Measurements from ENCODE around the gene SLC6A4. TPM values are rescaled to one million over a fixed set of nuclear protein-coding genes. Genes with fewer than 3 reads are reported as not detected.

The SLC6A4 gene
- total and polyA plus RNA-seq, 10 of the 15 experiments (the other 5 are each of a cell fraction or from before 2014, with no cell fraction given): 5.3 to 20.6 (median 10.1) TPM

- TF ChIP-seq REST (IDR thresholded peaks at IDR 0.05; ENCODE audit: low read depth, low read length): no peak
- TF ChIP-seq SUPT20H (IDR thresholded peaks at IDR 0.05; ENCODE audit: borderline replicate concordance, control insufficient read depth, low read depth, low read length): no peak
- TF ChIP-seq POLR2AphosphoS2 (IDR thresholded peaks at IDR 0.05; ENCODE audit: low read depth, low read length): no peak
- no peak for TF ChIP-seq JUNB (IDR thresholded peaks at IDR 0.05)
- TF ChIP-seq ELK1 (IDR thresholded peaks at IDR 0.05; ENCODE audit: low read depth, low read length): no peak
- no peak for TF ChIP-seq ETV6 (conservative IDR thresholded peaks at IDR 0.05 in 1 of 2, IDR thresholded peaks at IDR 0.05 in 1 of 2; ENCODE audit: borderline replicate concordance in 1 of 2, low read depth in 1 of 2)
These were observed 35.9 kb downstream of the SLC6A4 start (continued) for GRCh38 chr17:30199600-30199999.

GRCh38 chr17:30197416-30197815 is 38.1 kb downstream of the SLC6A4 start:
- Histone ChIP-seq H3K4me3 (no peak overlapping the region), H3K9ac (ENCODE audit: control insufficient read depth, insufficient read depth, low read length) (no peak overlapping the region), H3K4me2 (ENCODE audit: control insufficient read depth, insufficient read depth) (no peak overlapping the region), H3K4me1 (ENCODE audit: control insufficient read depth, insufficient read depth, low read length) (no peaks in the 10 kb centered on the region), H3K9me3 (replicated peaks; ENCODE audit: control insufficient read depth, insufficient read depth, low read length) (no peaks in the 10 kb centered on the region), H4K20me1 (ENCODE audit: control insufficient read depth, insufficient read depth) (no peaks in the 10 kb centered on the region), H2AFZ (ENCODE audit: control insufficient read depth, low read depth, low read length) (no peak overlapping the region), H3K27me3 (replicated peaks in 1 of 2; ENCODE audit: control insufficient read depth in 2 of 2, insufficient read depth in 2 of 2, low read length in 1 of 2) (no peaks in the 10 kb centered on the region), H3K79me2 (ENCODE audit: control insufficient read depth, insufficient read depth, low read length) (no peaks in the 10 kb centered on the region), H3K36me3 (ENCODE audit: control insufficient read depth in 2 of 2, insufficient read depth in 2 of 2, low read length in 1 of 2) (no peaks in the 10 kb centered on the region), H3K27ac (ENCODE audit: control insufficient read depth, insufficient read depth) (no peak overlapping the region)
- intact Hi-C loops (cut with micrococcal nuclease; ENCODE audit: unreplicated experiment): no loop called here
- RAD21 ChIA-PET (ENCODE audit: unreplicated experiment): no interaction called here
- WGBS (ENCODE audit: insufficient coverage, insufficient replicate concordance, low lambda C conversion rate, missing lambda C conversion rate): 72% methylated on average over 4 of the region's 4 CpGs
- BruUV-seq (replicated peaks): no TSS peak
- no peak for TF ChIP-seq MYB (IDR thresholded peaks at IDR 0.05; ENCODE audit: borderline replicate concordance, low read depth, low read length)
- no peak for TF ChIP-seq ZSCAN29 (IDR thresholded peaks at IDR 0.05)
- ATAC-seq: no peak
- DNase-seq (ENCODE audit: low read depth, low spot score): no peak
- POLR2A ChIA-PET: no interaction called here
- no peak for FAIRE-seq
- in situ Hi-C loops (cut with MboI): no loop called here
- SMC1A ChIA-PET (ENCODE audit: uncharacterized antibody, unreplicated experiment): no interaction called here
- CTCF ChIA-PET: interaction anchor here (0.8 kb wide), 1 partner anchor 47 kb away, joined by 4 read pairs; no protein-coding TSS in a partner anchor
